RWPE2 (cell line): ENCODE measurements around the gene EMCN.
A peak's percentile ranks its signal among the peaks of the same experiment; 100 is the strongest.
"Not testable (repeated sequence)": the region's sequence is repeated elsewhere in the genome, so short reads cannot be mapped to it uniquely, and the experiment has no call there.

ENCODE experiments used
- ATAC-seq: fragments of 200-7000 bp; cut with Tn5 transposase; 3 replicates; pipeline ENCODE4 v1.9.1; 2021; ENCODE audit warnings: low read depth
- DNase-seq: peaks from one replicate; pipeline ENCODE4 v3.0.0-alpha.2; 2020; ENCODE audit warnings: low spot score
- H3K27ac ChIP-seq: fragments of 450-650 bp; 2 replicates; pipeline ENCODE4 v1.5.1; 2017; ENCODE audit warnings: mild to moderate bottlenecking; ENCODE audit not compliant: poor library complexity, severe bottlenecking
- H3K27me3 ChIP-seq: fragments of 250-450 bp; sonication (Bioruptor Pico); 2 replicates; pipeline ENCODE4 v1.5.1; 2021; ENCODE audit warnings: mild to moderate bottlenecking, moderate library complexity; ENCODE audit not compliant: insufficient read depth, poor library complexity, severe bottlenecking
- H3K36me3 ChIP-seq: fragments of 250-450 bp; sonication (Bioruptor Pico); 2 replicates; pipeline ENCODE4 v1.5.1; 2020; ENCODE audit warnings: low read depth, mild to moderate bottlenecking, moderate library complexity
- H3K4me1 ChIP-seq: fragments of 250-450 bp; sonication (Bioruptor Pico); 2 replicates; pipeline ENCODE4 v1.5.1; 2021; ENCODE audit warnings: mild to moderate bottlenecking, moderate library complexity; ENCODE audit not compliant: insufficient read depth, poor library complexity, severe bottlenecking
- H3K4me3 ChIP-seq: fragments of 250-450 bp; sonication (Bioruptor Pico); 2 replicates; pipeline ENCODE4 v1.5.1; 2021; ENCODE audit warnings: mild to moderate bottlenecking, moderate library complexity; ENCODE audit not compliant: severe bottlenecking
- H3K9me3 ChIP-seq: fragments of 250-450 bp; sonication (Bioruptor Pico); 2 replicates; pipeline ENCODE4 v1.5.1; 2021; ENCODE audit warnings: mild to moderate bottlenecking, moderate library complexity; ENCODE audit not compliant: severe bottlenecking
- TF ChIP-seq, protein P1 (sequence below): fragments of 450-650 bp; IDR thresholded peaks from one replicate; pipeline ENCODE4 v1.5.1; 2017; ENCODE audit warnings: mild to moderate bottlenecking, moderate library complexity; ENCODE audit not compliant: poor library complexity, severe bottlenecking

Gene EMCN

DNA sequence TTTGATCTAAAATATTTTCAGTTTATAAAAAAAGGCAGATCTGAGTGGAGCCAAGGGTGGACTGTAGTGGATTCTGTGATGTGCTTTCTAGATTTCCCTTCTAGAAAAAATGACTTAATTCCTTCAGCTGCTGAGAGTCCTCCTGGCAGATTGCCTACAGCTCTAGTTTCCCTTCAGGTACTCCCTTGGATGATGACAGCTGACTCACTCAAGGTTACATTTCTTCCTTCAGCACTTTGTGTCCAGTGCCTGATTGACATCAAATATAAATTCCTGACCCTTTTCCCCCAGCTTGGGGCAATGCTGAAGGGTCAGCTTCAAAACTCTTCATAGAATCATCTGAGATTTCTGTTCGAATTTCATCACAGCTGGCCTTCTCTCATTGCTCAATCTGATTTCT is 161.7 kb downstream of the EMCN start:
- ATAC-seq (no peak), DNase-seq (no peak)
- Histone ChIP-seq H3K36me3 (no peaks in the 10 kb centered on the region), H3K4me3 (no peak overlapping the region), H3K4me1 (no peaks in the 10 kb centered on the region), H3K9me3 (no peaks in the 10 kb centered on the region), H3K27me3 (no peaks in the 10 kb centered on the region), H3K27ac (no peak overlapping the region)
- TF ChIP-seq, protein P1, sequence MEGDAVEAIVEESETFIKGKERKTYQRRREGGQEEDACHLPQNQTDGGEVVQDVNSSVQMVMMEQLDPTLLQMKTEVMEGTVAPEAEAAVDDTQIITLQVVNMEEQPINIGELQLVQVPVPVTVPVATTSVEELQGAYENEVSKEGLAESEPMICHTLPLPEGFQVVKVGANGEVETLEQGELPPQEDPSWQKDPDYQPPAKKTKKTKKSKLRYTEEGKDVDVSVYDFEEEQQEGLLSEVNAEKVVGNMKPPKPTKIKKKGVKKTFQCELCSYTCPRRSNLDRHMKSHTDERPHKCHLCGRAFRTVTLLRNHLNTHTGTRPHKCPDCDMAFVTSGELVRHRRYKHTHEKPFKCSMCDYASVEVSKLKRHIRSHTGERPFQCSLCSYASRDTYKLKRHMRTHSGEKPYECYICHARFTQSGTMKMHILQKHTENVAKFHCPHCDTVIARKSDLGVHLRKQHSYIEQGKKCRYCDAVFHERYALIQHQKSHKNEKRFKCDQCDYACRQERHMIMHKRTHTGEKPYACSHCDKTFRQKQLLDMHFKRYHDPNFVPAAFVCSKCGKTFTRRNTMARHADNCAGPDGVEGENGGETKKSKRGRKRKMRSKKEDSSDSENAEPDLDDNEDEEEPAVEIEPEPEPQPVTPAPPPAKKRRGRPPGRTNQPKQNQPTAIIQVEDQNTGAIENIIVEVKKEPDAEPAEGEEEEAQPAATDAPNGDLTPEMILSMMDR = no peak

GRCh38 chr4:100352352-100352751 is 165.5 kb downstream of the EMCN start:
- H3K27me3 ChIP-seq, DNase-seq, H3K4me3 ChIP-seq, ATAC-seq, H3K27ac ChIP-seq, H3K9me3 ChIP-seq, H3K36me3 ChIP-seq: not testable (repeated sequence)
- H3K4me1 ChIP-seq = peaks cover 22% of the 10 kb centered on the region

- TF ChIP-seq, protein P1 = no peak
- Histone ChIP-seq H3K36me3 (no peaks in the 10 kb centered on the region), H3K9me3 (no peaks in the 10 kb centered on the region), H3K27me3 (no peaks in the 10 kb centered on the region), H3K4me3 (no peak overlapping the region), H3K4me1 (peaks cover 23% of the 10 kb centered on the region), H3K27ac (peak overlapping the region; percentile 70)
- ATAC-seq = peak; percentile 100
- peak; percentile 89 for DNase-seq
Measured at GRCh38 chr4:100348473-100348872, 169.3 kb downstream of the EMCN start.

- TF ChIP-seq, protein P1 = no peak
- no peak for DNase-seq
- Histone ChIP-seq H3K27ac (peak overlapping the region; percentile 70), H3K4me1 (peaks cover 23% of the 10 kb centered on the region), H3K36me3 (no peaks in the 10 kb centered on the region), H3K9me3 (no peaks in the 10 kb centered on the region), H3K27me3 (no peaks in the 10 kb centered on the region), H3K4me3 (no peak overlapping the region)
- no peak for ATAC-seq
Measured at GRCh38 chr4:100347241-100347640, 170.6 kb downstream of the EMCN start.

DNA sequence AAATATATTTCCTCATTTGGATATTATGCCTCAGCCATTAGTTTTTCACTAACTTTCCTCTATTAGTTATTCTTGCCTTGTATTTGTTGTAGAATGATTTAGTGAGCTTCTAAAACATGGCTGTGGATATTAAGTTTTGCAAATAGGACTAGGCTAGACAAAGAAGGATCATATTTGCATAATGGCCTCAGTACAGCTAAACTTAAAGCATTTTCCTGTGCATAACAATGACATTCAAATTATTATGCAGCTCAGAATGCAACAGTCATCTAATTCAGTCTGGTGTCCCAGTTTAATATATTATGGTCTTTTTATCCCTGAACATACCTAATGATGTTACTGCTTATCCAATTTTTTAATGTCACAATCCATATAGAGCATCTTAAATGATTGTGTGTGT is 172.2 kb downstream of the EMCN start:
- Histone ChIP-seq H3K9me3 (no peaks in the 10 kb centered on the region), H3K4me3 (no peak overlapping the region), H3K27ac (no peak overlapping the region), H3K4me1 (peaks cover 23% of the 10 kb centered on the region), H3K36me3 (no peaks in the 10 kb centered on the region), H3K27me3 (no peaks in the 10 kb centered on the region)
- no peak for ATAC-seq
- TF ChIP-seq, protein P1 = no peak
- no peak for DNase-seq
